Activated CD4-positive, alpha-beta T cell treated with anti-CD3 and anti-CD28 coated beads, Interleukin-2, Interleukin-6, amounts not matched to agents 100 ng/mL and 50 ng/mL, durations not matched to agents 16 hours and 8 hours (primary cell): Measurements from ENCODE around the gene SCN8A.
"Not testable (repeated sequence)": the region's sequence is repeated elsewhere in the genome, so short reads cannot be mapped to it uniquely, and the experiment has no call there.

ENCODE experiments used
- DNase-seq: peaks from one replicate; pipeline ENCODE4 v3.0.0-alpha.2; 2020

The SCN8A gene

DNA sequence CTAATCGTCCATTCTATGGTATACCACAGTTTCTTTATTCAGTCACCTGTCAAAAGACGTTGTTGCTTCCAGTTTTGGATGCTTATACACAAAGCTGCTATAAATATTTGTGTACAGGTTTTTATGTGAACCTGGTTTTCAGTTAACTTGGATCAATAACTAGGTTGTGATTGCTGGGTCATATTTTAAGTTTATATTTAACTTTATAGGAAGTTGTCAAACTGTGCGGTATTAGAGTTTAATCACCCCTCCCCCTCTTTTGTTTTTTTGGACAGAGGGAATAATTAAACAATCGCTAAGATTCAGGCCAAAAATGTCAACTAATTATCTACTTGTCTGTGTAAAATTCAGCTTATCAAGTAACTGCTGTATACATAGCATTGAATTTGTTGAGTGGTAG, 34.3 kb downstream of the SCN8A start:
- DNase-seq: no peak

DNA sequence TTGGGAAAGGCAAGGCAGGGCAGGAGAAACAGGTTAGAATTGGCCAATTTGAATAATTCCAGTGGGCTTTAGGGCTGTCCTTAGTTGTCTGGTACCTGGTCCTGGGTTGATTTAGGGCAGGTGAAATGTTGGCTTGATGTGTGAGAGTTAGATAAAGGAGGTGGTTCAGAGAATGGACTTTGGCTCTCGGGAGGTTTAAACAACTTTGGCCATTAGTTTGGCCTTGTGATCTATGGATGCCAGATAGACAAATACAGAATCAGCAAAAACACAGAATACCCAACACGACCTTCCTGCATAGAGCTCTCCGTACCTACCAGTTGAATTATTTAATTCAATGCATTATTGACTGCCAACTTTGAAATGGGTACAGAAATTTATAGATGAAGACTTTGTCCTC, 35.1 kb downstream of the SCN8A start:
- no peak for DNase-seq

GRCh38 chr12:51626629-51627028, 35.6 kb downstream of the SCN8A start:
- DNase-seq: no peak

DNA sequence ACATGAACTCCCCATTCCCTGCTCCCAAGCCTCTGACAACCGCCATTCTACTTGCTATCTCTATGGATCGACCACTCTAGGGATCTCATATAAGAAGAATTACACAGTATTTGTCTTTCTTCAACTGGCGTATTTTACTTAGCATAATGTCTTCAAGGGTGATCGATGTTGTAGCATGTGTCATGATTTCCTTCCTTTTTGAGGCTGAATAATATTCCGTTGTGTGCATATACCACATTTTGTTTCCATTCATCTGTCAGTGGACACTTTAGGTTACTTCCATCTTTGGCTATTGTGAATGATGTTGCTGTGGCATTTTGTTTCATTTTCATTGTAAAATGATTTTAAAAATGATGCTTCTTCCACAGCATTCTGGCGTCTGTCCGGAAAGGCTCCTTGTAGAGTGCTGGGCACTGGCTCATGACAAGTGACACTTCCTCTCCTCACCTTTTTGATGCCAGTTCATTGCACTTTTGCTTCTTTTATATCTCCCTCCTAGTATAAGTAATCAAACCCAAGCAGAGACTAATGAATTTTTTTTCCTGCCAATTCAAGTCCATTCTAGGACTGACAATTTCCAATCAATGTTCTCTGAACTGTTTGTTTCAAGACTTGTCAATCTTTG, 39.3 kb downstream of the SCN8A start:
- DNase-seq: no peak

GRCh38 chr12:51630986-51631385, 40.0 kb downstream of the SCN8A start:
- DNase-seq: no peak

- no peak for DNase-seq
Measured at GRCh38 chr12:51631591-51631990, 40.6 kb downstream of the SCN8A start.

DNA sequence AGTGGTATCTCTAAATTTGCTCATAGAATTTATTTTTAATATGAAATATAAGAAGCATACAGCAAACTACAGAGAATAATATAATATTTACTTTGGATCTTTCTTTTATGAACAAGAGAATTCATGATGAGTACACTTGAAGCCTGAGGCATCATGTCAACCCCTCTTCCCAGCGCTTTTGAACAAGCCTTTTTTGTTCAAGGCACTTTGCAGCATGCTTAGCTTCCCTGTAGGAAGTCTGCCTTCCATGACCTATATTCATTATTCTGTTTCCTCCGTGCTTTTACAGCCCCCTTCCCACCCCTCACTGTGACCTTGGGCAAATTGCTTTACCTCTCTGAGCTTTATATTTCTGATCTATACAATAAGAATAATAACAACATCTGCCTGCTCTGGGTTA, 41.6 kb downstream of the SCN8A start:
- DNase-seq: no peak

DNA sequence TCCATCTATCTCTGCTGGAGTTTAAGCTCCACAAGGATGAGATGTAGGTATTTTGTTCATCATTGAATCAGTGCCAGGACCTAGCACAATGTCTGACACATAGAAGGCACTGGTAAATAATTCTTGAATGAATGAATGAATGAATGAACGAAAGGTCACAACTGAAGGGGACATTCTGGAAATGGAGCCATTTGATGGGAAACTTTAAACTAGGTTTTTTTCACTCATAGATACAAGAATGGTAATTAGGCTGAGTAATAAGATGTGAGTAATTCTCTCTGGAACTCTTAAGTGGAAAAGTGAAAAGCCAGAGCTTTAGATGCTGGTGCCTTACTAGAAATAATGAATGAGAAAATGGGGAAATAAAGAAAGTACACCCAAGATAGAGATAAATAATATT, 44.3 kb downstream of the SCN8A start:
- DNase-seq: no peak

DNA sequence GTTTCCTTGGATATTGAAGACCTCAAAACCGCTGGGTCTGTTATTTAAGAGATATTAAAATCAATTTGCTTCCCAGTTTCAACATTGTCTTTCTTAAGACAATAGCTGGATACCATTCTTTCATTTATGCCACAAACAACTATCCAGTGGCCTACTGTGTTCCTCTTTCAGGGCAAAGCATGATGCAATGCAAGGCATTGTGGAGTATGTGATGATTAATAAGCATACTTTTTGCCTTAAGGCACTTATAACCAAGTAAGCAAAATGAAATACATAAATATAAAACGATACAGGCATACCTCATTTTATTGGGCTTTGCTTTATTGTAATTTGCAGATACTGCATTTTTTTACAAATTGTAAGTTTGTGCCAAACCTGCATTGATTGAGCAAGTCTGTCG, 45.5 kb downstream of the SCN8A start:
- DNase-seq: no peak

DNA sequence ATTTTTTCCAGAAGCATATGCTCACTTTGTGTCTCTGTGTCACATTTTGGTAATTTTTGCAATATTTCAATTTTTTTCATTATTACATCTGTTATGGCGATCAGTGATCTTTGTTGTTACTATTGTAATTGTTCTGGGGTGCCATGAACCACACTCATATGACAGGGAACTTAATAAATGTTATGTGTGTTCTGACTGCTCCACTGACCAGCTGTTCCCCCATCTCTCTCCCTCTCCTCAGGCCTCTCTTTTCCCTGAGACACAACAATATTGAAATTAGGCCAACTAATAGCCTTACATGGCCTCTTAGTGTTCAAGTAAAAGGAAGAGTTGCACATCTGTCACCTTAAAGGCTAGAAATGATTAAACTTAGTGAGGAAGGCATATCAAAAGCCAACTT, 46.0 kb downstream of the SCN8A start:
- DNase-seq: no peak

- DNase-seq: no peak
Measured at GRCh38 chr12:51639361-51639760, 48.3 kb downstream of the SCN8A start.

GRCh38 chr12:51642286-51642685, 51.3 kb downstream of the SCN8A start:
- no peak for DNase-seq

DNA sequence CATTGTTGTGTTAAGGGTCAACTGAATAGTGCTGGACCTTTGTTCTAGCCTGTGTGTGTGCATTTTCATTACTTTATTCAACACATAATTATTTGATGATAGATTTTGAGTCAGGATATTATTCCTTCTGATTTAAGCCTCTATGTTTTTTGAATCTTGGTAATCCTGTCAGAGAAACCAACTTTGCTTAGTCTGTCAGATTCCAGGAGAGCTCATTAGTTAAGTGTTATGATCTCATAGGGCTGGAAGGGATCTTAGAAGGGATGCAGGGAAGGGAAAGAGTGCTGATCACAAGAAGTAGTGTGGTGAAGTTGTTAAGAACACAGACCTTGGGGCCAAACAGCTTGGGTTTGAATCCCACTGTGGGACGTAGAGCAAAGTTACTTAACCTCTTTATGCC, 52.9 kb downstream of the SCN8A start:
- DNase-seq: no peak

DNA sequence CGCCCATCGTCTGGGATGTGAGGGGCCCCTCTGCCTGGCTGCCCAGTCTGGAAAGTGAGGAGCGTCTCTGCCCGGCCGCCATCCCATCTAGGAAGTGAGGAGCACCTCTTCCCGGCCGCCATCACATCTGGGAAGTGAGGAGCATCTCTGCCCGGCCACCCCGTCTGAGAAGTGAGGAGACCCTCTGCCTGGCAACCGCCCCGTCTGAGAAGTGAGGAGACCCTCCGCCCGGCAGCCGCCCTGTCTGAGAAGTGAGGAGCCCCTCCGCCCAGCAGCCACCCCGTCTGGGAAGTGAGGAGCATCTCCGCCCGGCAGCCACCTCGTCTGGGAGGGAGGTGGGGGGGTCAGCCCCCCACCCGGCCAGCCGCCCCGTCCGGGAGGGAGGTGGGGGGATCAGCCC, 53.7 kb downstream of the SCN8A start:
- DNase-seq: not testable (repeated sequence)

GRCh38 chr12:51645961-51646360, 54.9 kb downstream of the SCN8A start:
- DNase-seq: no peak

GRCh38 chr12:51647647-51648046, 56.6 kb downstream of the SCN8A start:
- DNase-seq: no peak

DNA sequence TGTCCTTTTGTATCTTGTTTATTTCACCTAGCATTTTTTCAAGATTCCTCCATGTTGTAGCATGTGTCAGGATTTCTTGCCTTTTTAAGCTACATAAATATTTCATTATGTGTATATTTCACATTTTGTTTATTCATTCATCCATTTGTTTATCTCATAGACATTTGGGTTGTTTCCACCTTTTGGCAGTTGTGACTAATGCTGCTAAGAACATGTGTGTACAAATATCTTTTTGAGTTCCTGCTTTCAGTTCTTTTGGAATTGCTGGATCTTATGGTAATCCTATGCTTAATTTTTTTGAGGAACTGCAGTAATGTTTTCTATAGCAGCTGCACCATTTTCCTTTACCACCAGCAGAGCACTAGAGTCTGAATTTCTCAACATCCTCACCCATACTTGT, 62.4 kb downstream of the SCN8A start:
- DNase-seq: no peak

GRCh38 chr12:51661199-51661598, 70.2 kb downstream of the SCN8A start:
- DNase-seq: no peak

DNA sequence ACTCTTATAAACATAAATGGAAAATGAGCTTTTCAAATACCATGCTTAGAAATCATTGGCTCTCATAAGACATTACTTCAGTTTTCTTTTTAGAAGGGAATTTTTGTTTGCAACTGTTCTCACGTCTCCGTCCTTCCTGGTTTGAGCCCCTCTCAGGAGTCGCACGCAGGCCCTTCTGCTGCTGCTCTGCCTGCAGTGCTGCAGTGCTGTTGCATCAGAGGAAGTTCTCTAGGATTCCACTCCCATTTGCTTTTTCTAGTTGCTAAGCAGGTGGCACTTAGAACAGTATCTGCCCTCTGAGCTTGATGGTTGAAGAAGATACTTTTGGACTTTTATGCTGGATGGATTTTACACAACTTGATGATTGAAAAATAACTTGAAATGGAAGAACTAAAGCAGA, 70.8 kb downstream of the SCN8A start:
- DNase-seq: no peak

GRCh38 chr12:51662728-51663154, 71.7 kb downstream of the SCN8A start:
- DNase-seq: no peak

DNA sequence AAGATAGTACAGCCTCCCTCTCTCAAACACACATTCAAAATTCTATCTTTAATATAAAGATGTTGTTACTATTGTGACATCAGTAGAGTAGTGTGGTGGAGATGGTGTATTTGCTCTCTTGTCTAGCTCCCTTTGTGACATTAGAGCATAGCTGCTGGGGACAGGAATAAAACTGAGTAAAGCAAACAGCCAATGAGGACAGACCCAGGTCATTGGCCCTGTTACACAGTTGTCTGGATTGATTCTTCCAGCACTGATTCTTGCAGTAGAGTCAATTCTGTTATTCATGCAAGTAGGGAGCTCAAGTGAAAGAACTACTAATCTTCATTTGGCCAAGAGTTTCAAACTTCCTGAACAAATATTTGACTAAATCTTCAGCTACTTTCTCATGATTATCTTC, 72.4 kb downstream of the SCN8A start:
- no peak for DNase-seq

DNA sequence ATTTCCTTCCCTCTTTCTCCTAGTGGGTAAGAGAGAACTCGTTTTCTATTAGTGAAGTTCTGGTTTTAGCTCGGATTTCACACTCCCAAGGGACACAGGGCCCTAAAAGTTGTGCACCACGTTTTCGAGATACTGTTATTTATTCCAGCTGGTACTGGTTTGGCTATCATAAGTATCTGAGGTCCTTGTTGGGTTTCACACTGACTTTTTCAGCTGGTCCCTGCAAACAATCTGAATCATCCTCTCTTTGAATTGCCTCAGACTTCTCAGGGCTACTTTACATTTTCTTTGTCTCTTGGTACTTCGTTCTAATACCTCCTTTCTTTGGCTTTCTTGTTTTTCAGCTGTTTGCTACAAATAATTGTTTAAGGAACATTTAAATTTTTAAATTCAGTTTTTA, 75.7 kb downstream of the SCN8A start:
- DNase-seq: no peak

- DNase-seq: no peak
Measured at GRCh38 chr12:51667269-51667668, 76.2 kb downstream of the SCN8A start.

DNA sequence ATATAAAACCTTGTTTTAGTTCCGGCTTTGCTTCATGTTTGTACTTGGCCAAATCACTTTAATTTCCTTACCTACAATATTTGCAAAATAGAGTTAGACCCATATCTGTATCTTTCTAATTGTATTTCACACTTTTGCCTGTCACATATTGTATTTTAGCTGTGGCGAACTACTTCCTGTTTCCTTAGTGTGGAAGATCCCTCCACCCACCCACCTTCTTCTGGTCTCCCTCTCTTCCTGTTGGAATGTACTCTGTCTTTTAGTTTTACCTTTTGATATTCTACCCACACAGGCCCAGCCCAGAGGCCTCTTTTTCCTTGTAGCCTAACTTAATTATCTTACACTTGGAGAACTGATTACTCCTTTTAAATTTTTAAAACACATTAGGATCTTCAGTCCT, 78.2 kb downstream of the SCN8A start:
- no peak for DNase-seq

DNA sequence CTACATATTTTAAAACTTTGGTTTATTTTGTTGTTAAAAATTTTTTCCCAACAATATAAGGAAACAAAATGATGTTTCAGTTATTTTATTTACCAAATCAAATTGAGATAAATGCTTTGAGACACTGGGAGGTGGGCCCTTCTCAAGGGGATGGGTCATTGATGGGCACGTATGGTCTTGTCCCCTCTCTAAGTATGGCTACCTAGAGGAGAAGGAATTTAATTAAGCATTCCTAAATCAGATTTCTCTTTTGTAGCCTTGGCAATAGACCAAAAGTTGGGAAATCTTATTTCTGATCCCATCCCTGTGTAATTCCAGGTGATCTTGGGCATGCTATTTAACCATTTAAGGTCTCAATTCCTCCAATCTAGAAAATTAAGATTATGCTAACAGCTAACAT, 79.0 kb downstream of the SCN8A start:
- DNase-seq: no peak

GRCh38 chr12:51672334-51672733, 81.3 kb downstream of the SCN8A start:
- DNase-seq: no peak
